CD4-positive, alpha-beta T cell (primary cell): Measurements from ENCODE around the gene TRAF5. TPM values are rescaled to one million over a fixed set of nuclear protein-coding genes. Genes with fewer than 3 reads are reported as not detected.

Source experiments
- ATAC-seq: fragments of 200-7000 bp; cut with Tn5 transposase; one replicate; pipeline ENCODE4 v1.10.0; 2022; ENCODE audit warnings: mild to moderate bottlenecking; ENCODE audit not compliant: poor library complexity
- CTCF ChIA-PET: fragments of 350-600 bp; sonication (Branson Sonifier 250); formaldehyde crosslinking; loops from one replicate; lab custom pipeline; 2021; ENCODE audit warnings: antibody characterized with exemption, inconsistent platforms; lab: Charles Lee
- POLR2A ChIA-PET: fragments of 350-600 bp; sonication (Branson Sonifier 250); formaldehyde crosslinking; loops from one replicate; lab custom pipeline; 2021; ENCODE audit warnings: antibody characterized with exemption, inconsistent platforms; lab: Charles Lee
- DNase-seq, 14 experiments: peaks; one replicate each; pipeline ENCODE4 v3.0.0-alpha.2; 2013 to 2020; ENCODE audit warnings: mixed read lengths in 2 of 14
- H3K27ac ChIP-seq, 2 donors: one replicate each; pipeline versions ENCODE4 v1.5.1 to v1.7.0; 2013; ENCODE audit warnings: low read length in 2 of 2, low read depth in 1 of 2, mild to moderate bottlenecking in 1 of 2
- H3K27me3 ChIP-seq, 2 experiments: 1 replicate in 1 of 2; 2 replicates in 1 of 2; pipeline versions ENCODE4 v1.6.1 to v1.7.0; 2013; ENCODE audit warnings: low read length in 2 of 2, control low read depth in 1 of 2, mild to moderate bottlenecking in 1 of 2, moderate library complexity in 1 of 2; ENCODE audit not compliant: insufficient read depth in 2 of 2, control insufficient read depth in 1 of 2
- H3K36me3 ChIP-seq: one replicate; pipeline ENCODE4 v1.6.1; 2013; ENCODE audit warnings: low read length, control low read depth; ENCODE audit not compliant: insufficient read depth
- H3K4me1 ChIP-seq: one replicate; pipeline ENCODE4 v1.6.1; 2013; ENCODE audit warnings: low read length, control low read depth; ENCODE audit not compliant: insufficient read depth
- H3K4me3 ChIP-seq: one replicate; pipeline ENCODE4 v1.5.1; 2013; ENCODE audit warnings: mild to moderate bottlenecking, low read length, moderate library complexity
- H3K9me3 ChIP-seq, 2 experiments: 1 replicate in 1 of 2; 2 replicates in 1 of 2; pipeline versions ENCODE4 v1.6.1 to v1.7.0; 2013; ENCODE audit warnings: low read length in 2 of 2, mild to moderate bottlenecking in 2 of 2, control low read depth in 1 of 2, moderate library complexity in 1 of 2; ENCODE audit not compliant: control insufficient read depth in 1 of 2, insufficient read depth in 1 of 2
- H3K27ac Mint-ChIP-seq: one replicate; pipeline ENCODE4 v1.8.0; 2020; ENCODE audit warnings: mixed read lengths
- H3K27me3 Mint-ChIP-seq: one replicate; pipeline ENCODE4 v1.8.0; 2021; ENCODE audit warnings: mixed read lengths
- H3K36me3 Mint-ChIP-seq: one replicate; pipeline ENCODE4 v1.8.0; 2021; ENCODE audit warnings: low read depth, mixed read lengths
- H3K4me1 Mint-ChIP-seq: one replicate; pipeline ENCODE4 v1.8.0; 2021; ENCODE audit warnings: low read depth, mixed read lengths
- H3K4me3 Mint-ChIP-seq: one replicate; pipeline ENCODE4 v1.8.0; 2020; ENCODE audit warnings: mild to moderate bottlenecking, mixed read lengths
- H3K9me3 Mint-ChIP-seq: one replicate; pipeline ENCODE4 v1.8.0; 2020; ENCODE audit warnings: mixed read lengths
- CTCF ChIP-seq: fragments of 200-600 bp; IDR thresholded peaks from one replicate; pipeline ENCODE4 v1.8.0; 2022; ENCODE audit warnings: antibody characterized with exemption, mild to moderate bottlenecking
- intact Hi-C, 2 experiments: fragments of 100-400 bp; cut with DNase I in 1 of 2; cut with micrococcal nuclease in 1 of 2; formaldehyde crosslinking; loops; one replicate each; pipeline versions ENCODE4 v1.15.1 to v1.9.0; 2023 to 2025; cut with DNase I, micrococcal nuclease
- total RNA-seq, 174 experiments: library from RNA in 2 of 174; stranded (reverse) in 2 of 174; gene quantifications; one replicate each; pipeline ENCODE4 v1.2.3 and lab custom pipeline; 2021 to 2026

Gene TRAF5
- total RNA-seq, 2 experiments from 2014 or later, result 21.9 to 23.2 TPM

GRCh38 chr1:211381481-211382181 is 55.0 kb downstream of the TRAF5 start:
- intact Hi-C loops, result loop anchor here (2.0 to 5.0 kb wide), 2 partner anchors 55 to 124 kb away; partner anchors contain the start of genes RCOR3 (in 1 of the 2) and TRAF5 (in 1 of the 2)

GRCh38 chr1:211382182-211382713 is 55.6 kb downstream of the TRAF5 start:
- no peak for TF ChIP-seq CTCF
- Histone ChIP-seq H3K9me3 (no peaks in the 10 kb centered on the region), H3K27ac (peak overlapping the region; percentile 75 to 94), H3K4me1 (peaks cover 8% of the 10 kb centered on the region), H3K36me3 (no peaks in the 10 kb centered on the region), H3K4me3 (peak overlapping the region; percentile 92), H3K27me3 (no peaks in the 10 kb centered on the region)
- ChIA-PET POLR2A (interaction anchor here (0.6 to 2.2 kb wide), 5 partner anchors 34 to 94 kb away, joined by 3 to 16 read pairs (median 5); partner anchors contain the start of gene TRAF5), CTCF (interaction anchor here (0.6 kb wide), 1 partner anchor 74 kb away, joined by 4 read pairs; no protein-coding TSS in a partner anchor)
- no peaks in the 10 kb centered on the region for H3K9me3 Mint-ChIP-seq
- H3K36me3 Mint-ChIP-seq, result peaks cover 9% of the 10 kb centered on the region
- DNase-seq (no peak), ATAC-seq (no peak)
- peaks cover 40% of the 10 kb centered on the region for H3K4me1 Mint-ChIP-seq
- intact Hi-C loops, result loop anchor here (2.0 to 5.0 kb wide), 2 partner anchors 55 to 125 kb away; partner anchors contain the start of genes RCOR3 (in 1 of the 2) and TRAF5 (in 1 of the 2)
- peak overlapping the region; percentile 86 for H3K27ac Mint-ChIP-seq
- H3K27me3 Mint-ChIP-seq, result no peaks in the 10 kb centered on the region
- peak overlapping the region; percentile 85 for H3K4me3 Mint-ChIP-seq

More at GRCh38 chr1:211381481-211382181, 55.0 kb downstream of the TRAF5 start:
- ChIA-PET POLR2A (interaction anchor here (2.2 kb wide), 2 partner anchors 53 to 55 kb away, joined by 15 to 16 read pairs; partner anchors contain the start of gene TRAF5), CTCF (interaction anchor here (0.6 kb wide), 1 partner anchor 73 kb away, joined by 4 read pairs; no protein-coding TSS in a partner anchor)
- no peak for DNase-seq
- H3K4me3 ChIP-seq, result peak overlapping the region; percentile 92
- peak overlapping the region; percentile 86 for H3K27ac Mint-ChIP-seq
- no peak overlapping the region for H3K27ac ChIP-seq
- no peaks in the 10 kb centered on the region for H3K9me3 Mint-ChIP-seq
- H3K4me1 ChIP-seq, result peaks cover 8% of the 10 kb centered on the region
- no peak for TF ChIP-seq CTCF
- peaks cover 4% of the 10 kb centered on the region for H3K36me3 ChIP-seq
- H3K27me3 ChIP-seq, result no peaks in the 10 kb centered on the region
- peak overlapping the region; percentile 85 for H3K4me3 Mint-ChIP-seq
- no peaks in the 10 kb centered on the region for H3K27me3 Mint-ChIP-seq
- no peaks in the 10 kb centered on the region for H3K9me3 ChIP-seq
- peaks cover 11% of the 10 kb centered on the region for H3K36me3 Mint-ChIP-seq
- ATAC-seq, result no peak
- peaks cover 40% of the 10 kb centered on the region for H3K4me1 Mint-ChIP-seq

- Mint-ChIP-seq H3K4me1 (peaks cover 35% of the 10 kb centered on the region), H3K36me3 (peaks cover 9% of the 10 kb centered on the region), H3K9me3 (no peaks in the 10 kb centered on the region), H3K4me3 (peak overlapping the region; percentile 85), H3K27me3 (no peaks in the 10 kb centered on the region), H3K27ac (peak overlapping the region; percentile 86)
- Histone ChIP-seq H3K36me3 (no peaks in the 10 kb centered on the region), H3K9me3 (no peaks in the 10 kb centered on the region), H3K4me1 (peaks cover 8% of the 10 kb centered on the region), H3K4me3 (peak overlapping the region; percentile 92), H3K27me3 (no peaks in the 10 kb centered on the region), H3K27ac (peak overlapping the region; percentile 75 to 94)
- DNase-seq (peak; percentile 55 to 88 (median 73)), ATAC-seq (peak; percentile 82)
- CTCF ChIA-PET, result no interaction called here
- TF ChIP-seq CTCF, result no peak
- POLR2A ChIA-PET, result interaction anchor here (0.6 to 2.2 kb wide), 5 partner anchors 33 to 94 kb away, joined by 3 to 16 read pairs (median 5); partner anchors contain the start of gene TRAF5
- intact Hi-C loops, result loop anchor here (2.0 to 5.0 kb wide), 2 partner anchors 56 to 126 kb away; partner anchors contain the start of genes RCOR3 (in 1 of the 2) and TRAF5 (in 1 of the 2)
These were observed 56.3 kb downstream of the TRAF5 start for GRCh38 chr1:211382714-211383480.
